Heart right ventricle (tissue), 16 donors: ENCODE measurements around the gene LGALS7. TPM values are rescaled to one million over a fixed set of nuclear protein-coding genes. Genes with fewer than 3 reads are reported as not detected.

Experiments
- ATAC-seq, 8 donors: fragments of 200-7000 bp; cut with Tn5 transposase; one replicate each; pipeline ENCODE4 v1.9.1; 2020; ENCODE audit warnings: mild to moderate bottlenecking in 8 of 8, moderate library complexity in 8 of 8, moderate number of reproducible peaks in 1 of 8
- DNase-seq, 2 donors: peaks; one replicate each; pipeline ENCODE4 v3.0.0-alpha.2; 2020
- H3K27ac ChIP-seq, 10 donors: fragments of 200-600 bp; sonication (generic) in 2 of 10; one replicate each; pipeline versions ENCODE4 v1.5.0 to v1.8.0; 2020 to 2022; ENCODE audit warnings: mild to moderate bottlenecking in 3 of 10
- H3K27me3 ChIP-seq, 7 donors: fragments of 200-600 bp; one replicate each; pipeline ENCODE4 v1.8.0; 2021 to 2022; ENCODE audit warnings: mild to moderate bottlenecking in 2 of 7
- H3K36me3 ChIP-seq, 9 donors: fragments of 200-600 bp; sonication (generic) in 1 of 9; one replicate each; pipeline versions ENCODE4 v1.5.0 to v1.8.0; 2020 to 2022; ENCODE audit warnings: mild to moderate bottlenecking in 2 of 9
- H3K4me1 ChIP-seq, 9 donors: fragments of 200-600 bp; sonication (generic) in 1 of 9; one replicate each; pipeline versions ENCODE4 v1.5.0 to v1.8.0; 2020 to 2022; ENCODE audit warnings: mild to moderate bottlenecking in 4 of 9
- H3K4me3 ChIP-seq, 10 donors: fragments of 200-600 bp; sonication (generic) in 2 of 10; one replicate each; pipeline versions ENCODE4 v1.5.0 to v1.8.0; 2020 to 2022; ENCODE audit warnings: mild to moderate bottlenecking in 7 of 10, moderate library complexity in 2 of 10
- H3K9me3 ChIP-seq, 11 donors: fragments of 200-600 bp in 10 of 11; sonication (generic) in 2 of 11; one replicate each; pipeline versions ENCODE4 v1.5.0 to v1.8.0; 2013 to 2022; ENCODE audit warnings: mild to moderate bottlenecking in 2 of 11, control low read depth in 1 of 11, moderate library complexity in 1 of 11
- CTCF ChIP-seq, 9 donors: fragments of 200-600 bp; sonication (generic) in 2 of 9; IDR thresholded peaks; one replicate each; pipeline versions ENCODE4 v1.5.0 to v1.8.0; 2021 to 2022; ENCODE audit warnings: antibody characterized with exemption in 9 of 9, mild to moderate bottlenecking in 5 of 9, moderate library complexity in 1 of 9
- WGBS, 2 donors: extraction: QIAGEN DNeasy Blood & Tissue Kit; methylation state at CpG; one replicate each; pipeline ENCODE4 v1.1.7; 2013; ENCODE audit warnings: inconsistent platforms in 1 of 2; 5-methylcytosine and 5-hydroxymethylcytosine counted together
- intact Hi-C, 10 donors: fragments of 100-400 bp; cut with DNase I; formaldehyde crosslinking; loops; one replicate each; pipeline versions ENCODE4 v1.11.1 to v1.14.2; 2022
- polyA plus RNA-seq, 2 donors: library from polyadenylated mRNA; stranded (reverse); fragments of 200-250 nt; gene quantifications; one replicate each; pipeline ENCODE4 v1.2.3, GENCODE V29; 2013
- total RNA-seq, 10 donors: library from RNA; stranded (reverse); fragmentation: NEBNext Ultra II Directional in 3 of 10; extraction: Animal tissue kit (Norgen Biotek cat#: 25700) in 3 of 10; gene quantifications; one replicate each; pipeline versions ENCODE4 v1.2.1 to v1.2.4, GENCODE V29; 2021 to 2023
- donor health status: Arrhythmogenic right ventricular cardiomyopathy.
- donor health status: ischemic (EF 13 %, LVEDD 7.1; RV severe dilation, severe dysfunction).
- donor health status: healthy with polysubstance abuse.
- donor health status: DM: no; HTN: yes; CAD: no.
- donor health status: DM: no; HTN: no; CAD: no.
- donor health status: ischemic (EF 25% LVEDD 6.9; RV normal size, moderate dysfunction).
- donor health status: ischemic (EF 25% LVEDD 5.7; RV mildly dilated, moderate dysfunction).
- donor health status: healthy.
- donor health status: DM: yes; HTN: yes; CAD: no.
- donor health status: Ischemic cardiomyopathy.
- donor health status: ischemic (EF 35%, LVEDD 5.7; RV mildly dilated, moderate dysfunction).
- donor health status: nonischemic (EF 11% LVEDD 7.7; RV severe dilation, severe dysfunction).
- donor health status: DM: yes; HTN: yes; CAD: no.
- donor health status: PGD.
- donor health status: ischemic (EF 29% LVEDD 5.4; RV normal size, mild dysfunction).
- donor health status: nonischemic (EF 23%, LVEDD 6.1; RV moderate dilation, normal function).

LGALS7 gene
- total and polyA plus RNA-seq, 12 donors, result not detected

GRCh38 chr19:38725469-38726283 lies 47.6 kb downstream of the LGALS7 start:
- intact Hi-C loops, result loop anchor here in 3 of 10 donors (5.0 to 10.0 kb wide), 3 partner anchors 88 to 181 kb away; partner anchors contain the start of gene ECH1 (in 1 of the 3)
- TF ChIP-seq CTCF (IDR thresholded peaks at IDR 0.05), result no peak

DNA sequence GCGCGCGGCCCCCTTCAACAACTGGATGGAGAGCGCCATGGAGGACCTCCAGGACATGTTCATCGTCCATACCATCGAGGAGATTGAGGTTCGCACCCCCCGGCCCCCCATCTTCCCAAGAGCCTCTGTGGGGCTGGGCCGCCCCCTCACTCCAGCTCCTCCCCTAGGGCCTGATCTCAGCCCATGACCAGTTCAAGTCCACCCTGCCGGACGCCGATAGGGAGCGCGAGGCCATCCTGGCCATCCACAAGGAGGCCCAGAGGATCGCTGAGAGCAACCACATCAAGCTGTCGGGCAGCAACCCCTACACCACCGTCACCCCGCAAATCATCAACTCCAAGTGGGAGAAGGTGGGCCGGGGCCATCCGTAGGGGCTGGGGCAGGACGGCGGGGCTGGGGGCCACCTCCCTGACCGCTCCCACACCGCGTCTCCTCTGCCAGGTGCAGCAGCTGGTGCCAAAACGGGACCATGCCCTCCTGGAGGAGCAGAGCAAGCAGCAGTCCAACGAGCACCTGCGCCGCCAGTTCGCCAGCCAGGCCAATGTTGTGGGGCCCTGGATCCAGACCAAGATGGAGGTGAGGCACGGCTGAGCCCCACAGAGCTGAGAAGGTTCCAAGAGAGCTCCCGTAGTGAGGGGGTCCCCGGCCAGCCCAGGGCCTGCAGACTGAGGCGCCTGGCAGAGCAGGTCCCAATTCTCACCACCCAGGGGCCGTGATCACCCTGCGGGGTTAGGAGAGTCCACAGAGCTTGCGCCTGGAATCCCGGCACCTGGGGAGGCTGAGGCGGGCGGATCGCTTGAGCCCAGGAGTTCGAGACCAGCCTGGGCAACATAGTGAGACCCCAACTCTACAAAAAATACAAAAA lies 49.1 kb downstream of the LGALS7 start:
- Histone ChIP-seq H3K4me1 (peaks cover 45 to 89% (median 75%) of the 10 kb centered on the region in 9 donors), H3K9me3 (no peaks in the 10 kb centered on the region), H3K4me3 (no peak overlapping the region), H3K36me3 (peaks cover 18 to 98% (median 91%) of the 10 kb centered on the region in 9 donors), H3K27me3 (no peaks in the 10 kb centered on the region), H3K27ac (peak overlapping the region in 7 of 10 donors; percentile 82 to 93 (median 91))
- ATAC-seq (no peak), DNase-seq (peak in 1 of 2 donors; percentile 18)
- intact Hi-C loops, result loop anchor here in 5 of 10 donors (2.0 to 10.0 kb wide), 6 partner anchors 72 to 179 kb away; partner anchors contain the start of genes ACTN4 (in 1 of the 5), ECH1 (in 1 of the 5) and HNRNPL (in 1 of the 5)
- TF ChIP-seq CTCF (IDR thresholded peaks at IDR 0.05), result no peak
- WGBS, 2 donors, result 88 to 89% methylated on average over 42 of the region's 42 CpGs

More at GRCh38 chr19:38725469-38726283, 47.6 kb downstream of the LGALS7 start:
- H3K27ac ChIP-seq, result peak overlapping the region in 7 of 10 donors; percentile 59 to 79 (median 70)
- DNase-seq (peak in 1 of 2 donors; percentile 17), ATAC-seq (no peak)
- no peaks in the 10 kb centered on the region for H3K9me3 ChIP-seq
- H3K36me3 ChIP-seq, result peaks cover 18 to 98% (median 89%) of the 10 kb centered on the region in 9 donors
- H3K4me3 ChIP-seq, result no peak overlapping the region
- 90 to 93% methylated on average over 21 of the region's 21 CpGs for WGBS, 2 donors
- H3K4me1 ChIP-seq, result peaks cover 32 to 86% (median 63%) of the 10 kb centered on the region in 9 donors
- no peaks in the 10 kb centered on the region for H3K27me3 ChIP-seq

GRCh38 chr19:38723606-38723965 lies 49.7 kb downstream of the LGALS7 start:
- ATAC-seq (no peak), DNase-seq (peak in 1 of 2 donors; percentile 16)
- Histone ChIP-seq H3K27ac (peak overlapping the region in 9 of 10 donors; percentile 78 to 93 (median 90)), H3K36me3 (peaks cover 18 to 98% (median 91%) of the 10 kb centered on the region in 9 donors), H3K9me3 (no peaks in the 10 kb centered on the region), H3K4me3 (no peak overlapping the region), H3K4me1 (peaks cover 52 to 89% (median 75%) of the 10 kb centered on the region in 9 donors), H3K27me3 (no peaks in the 10 kb centered on the region)
- no peak for TF ChIP-seq CTCF (IDR thresholded peaks at IDR 0.05)
- intact Hi-C loops, result loop anchor here in 5 of 10 donors (2.0 to 10.0 kb wide), 6 partner anchors 71 to 179 kb away; partner anchors contain the start of genes ACTN4 (in 1 of the 5), ECH1 (in 1 of the 5) and HNRNPL (in 1 of the 5)
- 45 to 56% methylated on average over 11 of the region's 11 CpGs for WGBS, 2 donors
